Measurements from ENCODE around the gene KCNT1. TPM values are rescaled to one million over a fixed set of nuclear protein-coding genes. Genes with fewer than 3 reads are reported as not detected.

KCNT1 gene
- total RNA-seq, 1 experiment from 2014 or later: 0.68 TPM

- no peaks in the 10 kb centered on the region for H4K20me1 ChIP-seq (ENCODE audit: control insufficient read depth, insufficient read depth, insufficient read length)
- peaks cover 27% of the 10 kb centered on the region for H3K27me3 Mint-ChIP-seq (ENCODE audit: low read depth)
- H3K79me1 ChIP-seq (ENCODE audit: insufficient read depth, low read depth, low read length, poor library complexity, severe bottlenecking): no peaks in the 10 kb centered on the region
- H3K4ac ChIP-seq (ENCODE audit: low read depth, low read length): no peak overlapping the region
- no CpG with 5 or more reads among the region's 9 CpGs for WGBS (ENCODE audit: extremely low coverage, insufficient read length, low lambda C conversion rate)
- H2BK12ac ChIP-seq (ENCODE audit: insufficient read length, low read depth, low read length): no peak overlapping the region
- no peak for DNase-seq
- H2AK5ac ChIP-seq (ENCODE audit: insufficient read length, low read length): no peak overlapping the region
- peaks cover 3% of the 10 kb centered on the region for H3K23me2 ChIP-seq (ENCODE audit: insufficient read length, low read depth, low read length, poor library complexity, severe bottlenecking)
- no peaks in the 10 kb centered on the region for H3K9me3 Mint-ChIP-seq
- no peak overlapping the region for H2AFZ ChIP-seq (ENCODE audit: low read length)
- H2BK5ac ChIP-seq (ENCODE audit: insufficient read length, low read length): no peak overlapping the region
- no peak overlapping the region for H3K9ac ChIP-seq (ENCODE audit: extremely low read depth, insufficient read length, low read length)
- no peak overlapping the region for H2BK120ac ChIP-seq (ENCODE audit: low read depth, low read length, poor library complexity, severe bottlenecking)
- peaks cover 0 to 10% of the 10 kb centered on the region in 2 experiments; a peak in 3 of 4 replicates for H3K4me1 Mint-ChIP-seq
- H3K4me3 Mint-ChIP-seq: no peak overlapping the region
- H2BK15ac ChIP-seq (ENCODE audit: low read depth, low read length): no peak overlapping the region
- H3K23ac ChIP-seq (ENCODE audit: insufficient read length, low read depth, low read length): no peak overlapping the region
- H3T11ph ChIP-seq (ENCODE audit: low read length): no peak overlapping the region
- no peaks in the 10 kb centered on the region for H3K4me1 ChIP-seq (ENCODE audit: insufficient read depth, low read length)
- no peak overlapping the region for H3K27ac ChIP-seq (ENCODE audit: insufficient read length, low read depth, low read length)
- no peak overlapping the region for H3K27ac Mint-ChIP-seq
- no peak overlapping the region for H4K5ac ChIP-seq (ENCODE audit: insufficient read length, low read depth, low read length)
- peaks cover 6% of the 10 kb centered on the region; the same call in 1 of the 2 replicates for H3K27me3 ChIP-seq (ENCODE audit: insufficient read depth, low read length)
- TF ChIP-seq CTCF (conservative IDR thresholded peaks at IDR 0.05): no peak
- no peak overlapping the region for H3K18ac ChIP-seq (ENCODE audit: insufficient read length, low read depth, low read length)
- no peak overlapping the region for H4K8ac ChIP-seq (replicated peaks; ENCODE audit: insufficient read length, low read depth, low read length)
- no peaks in the 10 kb centered on the region for H3K79me2 ChIP-seq (ENCODE audit: insufficient read depth, low read length)
- no peaks in the 10 kb centered on the region for H3K36me3 Mint-ChIP-seq (ENCODE audit: insufficient read depth in 1 of 3, low read depth in 3 of 3)
- H3K4me2 ChIP-seq (ENCODE audit: insufficient read depth, insufficient read length, low read length): no peak overlapping the region
- H3K14ac ChIP-seq (ENCODE audit: insufficient read depth, low read length): no peak overlapping the region
- H3K56ac ChIP-seq (ENCODE audit: insufficient read length, low read depth, low read length): no peak overlapping the region
- no peaks in the 10 kb centered on the region for H3K9me3 ChIP-seq (ENCODE audit: control insufficient read depth, low read depth, low read length)
- H2BK20ac ChIP-seq (ENCODE audit: low read depth, low read length, poor library complexity, severe bottlenecking): no peak overlapping the region
- no peak overlapping the region for H4K91ac ChIP-seq (ENCODE audit: insufficient read length, low read depth, low read length)
Measured at GRCh38 chr9:135719472-135719871, 17.5 kb downstream of the KCNT1 start.
